ENCODE measurements around the gene DIMT1. TPM values are rescaled to one million over a fixed set of nuclear protein-coding genes. Genes with fewer than 3 reads are reported as not detected.

Gene DIMT1
- total RNA-seq, 1 donor from 2014 or later: 28.7 TPM

DNA sequence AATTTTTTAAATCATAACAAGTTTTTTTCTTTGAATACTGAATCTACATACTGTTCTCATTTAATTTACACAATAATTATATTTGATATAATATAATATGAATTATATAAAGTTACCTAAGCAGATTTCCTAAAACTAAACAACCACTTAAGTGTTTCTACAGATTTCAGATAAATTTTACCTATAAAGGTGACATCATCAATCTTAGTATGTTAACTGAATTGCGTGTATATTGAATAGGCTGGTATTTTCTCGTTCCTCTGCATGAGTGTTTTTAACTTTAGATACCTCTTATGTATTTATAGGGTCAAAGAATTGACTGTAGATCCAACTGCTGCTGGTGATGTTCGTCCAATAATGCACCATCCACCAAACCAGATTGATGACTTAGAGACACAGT is 30.3 kb downstream of the DIMT1 start:
- H3K4me3 Mint-ChIP-seq: no peak overlapping the region
- ChIA-PET CTCF (no interaction called here), POLR2A (no interaction called here)
- TF ChIP-seq, protein P1, sequence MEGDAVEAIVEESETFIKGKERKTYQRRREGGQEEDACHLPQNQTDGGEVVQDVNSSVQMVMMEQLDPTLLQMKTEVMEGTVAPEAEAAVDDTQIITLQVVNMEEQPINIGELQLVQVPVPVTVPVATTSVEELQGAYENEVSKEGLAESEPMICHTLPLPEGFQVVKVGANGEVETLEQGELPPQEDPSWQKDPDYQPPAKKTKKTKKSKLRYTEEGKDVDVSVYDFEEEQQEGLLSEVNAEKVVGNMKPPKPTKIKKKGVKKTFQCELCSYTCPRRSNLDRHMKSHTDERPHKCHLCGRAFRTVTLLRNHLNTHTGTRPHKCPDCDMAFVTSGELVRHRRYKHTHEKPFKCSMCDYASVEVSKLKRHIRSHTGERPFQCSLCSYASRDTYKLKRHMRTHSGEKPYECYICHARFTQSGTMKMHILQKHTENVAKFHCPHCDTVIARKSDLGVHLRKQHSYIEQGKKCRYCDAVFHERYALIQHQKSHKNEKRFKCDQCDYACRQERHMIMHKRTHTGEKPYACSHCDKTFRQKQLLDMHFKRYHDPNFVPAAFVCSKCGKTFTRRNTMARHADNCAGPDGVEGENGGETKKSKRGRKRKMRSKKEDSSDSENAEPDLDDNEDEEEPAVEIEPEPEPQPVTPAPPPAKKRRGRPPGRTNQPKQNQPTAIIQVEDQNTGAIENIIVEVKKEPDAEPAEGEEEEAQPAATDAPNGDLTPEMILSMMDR (IDR thresholded peaks at IDR 0.05): no peak
- intact Hi-C loops (cut with micrococcal nuclease): no loop called here
- DNase-seq (no peak), ATAC-seq (ENCODE audit: low read depth) (no peak)
- H3K36me3 Mint-ChIP-seq (ENCODE audit: low read depth): peaks cover 58% of the 10 kb centered on the region
- no peaks in the 10 kb centered on the region for H3K4me1 Mint-ChIP-seq
- H3K27ac Mint-ChIP-seq: no peak overlapping the region
- H3K27me3 Mint-ChIP-seq: no peaks in the 10 kb centered on the region
- H3K9me3 Mint-ChIP-seq: no peaks in the 10 kb centered on the region

DNA sequence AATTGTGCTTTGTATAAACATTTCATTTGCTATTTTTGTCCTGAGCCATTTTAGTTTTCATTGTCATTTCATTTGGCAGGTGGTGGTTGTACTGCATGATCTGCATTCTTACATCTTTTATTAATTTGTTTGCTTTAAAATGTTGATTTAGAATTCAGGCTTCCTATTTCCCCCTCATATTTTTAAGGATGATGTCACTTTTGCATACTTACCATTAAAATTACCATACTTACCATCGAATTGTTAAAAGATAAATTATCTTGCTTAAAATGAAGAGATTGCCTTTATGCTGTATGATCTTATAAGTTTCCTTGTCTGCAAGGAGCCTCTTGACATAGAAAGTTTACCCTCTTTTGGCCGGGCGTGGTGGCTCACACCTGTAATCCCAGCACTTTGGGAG is 31.1 kb downstream of the DIMT1 start:
- TF ChIP-seq, protein P1 (IDR thresholded peaks at IDR 0.05): no peak
- CTCF ChIA-PET: no interaction called here
- no peaks in the 10 kb centered on the region for H3K4me1 Mint-ChIP-seq
- no peaks in the 10 kb centered on the region for H3K9me3 Mint-ChIP-seq
- intact Hi-C loops (cut with micrococcal nuclease): no loop called here
- no peak overlapping the region for H3K4me3 Mint-ChIP-seq
- POLR2A ChIA-PET: no interaction called here
- peaks cover 50% of the 10 kb centered on the region for H3K36me3 Mint-ChIP-seq (ENCODE audit: low read depth)
- H3K27ac Mint-ChIP-seq: no peak overlapping the region
- H3K27me3 Mint-ChIP-seq: no peaks in the 10 kb centered on the region
- no peak for DNase-seq
- no peak for ATAC-seq (ENCODE audit: low read depth)

DNA sequence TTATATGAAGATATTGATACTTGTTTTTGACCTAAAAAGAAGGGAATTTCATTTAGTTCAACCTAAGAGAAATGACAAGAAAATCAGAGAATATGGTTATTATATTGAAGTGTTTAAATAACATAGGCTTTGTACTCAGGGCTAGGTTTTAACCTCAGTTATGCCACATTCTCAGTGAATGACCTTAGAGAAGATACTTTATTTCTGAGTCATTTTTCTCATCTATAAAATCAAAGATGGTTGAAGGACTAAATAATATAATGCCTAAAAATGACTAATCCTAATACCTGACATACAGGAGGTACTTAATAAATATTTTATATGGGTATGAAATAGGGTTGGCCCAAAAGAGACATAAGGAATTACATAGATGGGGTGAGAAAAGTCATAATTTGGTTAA is 32.3 kb downstream of the DIMT1 start:
- ATAC-seq (ENCODE audit: low read depth): no peak
- Mint-ChIP-seq H3K36me3 (ENCODE audit: low read depth) (peaks cover 50% of the 10 kb centered on the region), H3K27me3 (no peaks in the 10 kb centered on the region), H3K27ac (no peak overlapping the region), H3K9me3 (no peaks in the 10 kb centered on the region), H3K4me1 (no peaks in the 10 kb centered on the region), H3K4me3 (no peak overlapping the region)
- CTCF ChIA-PET: no interaction called here
- POLR2A ChIA-PET: no interaction called here
- DNase-seq: no peak
- intact Hi-C loops (cut with micrococcal nuclease): no loop called here
- TF ChIP-seq, protein P1 (IDR thresholded peaks at IDR 0.05): no peak

DNA sequence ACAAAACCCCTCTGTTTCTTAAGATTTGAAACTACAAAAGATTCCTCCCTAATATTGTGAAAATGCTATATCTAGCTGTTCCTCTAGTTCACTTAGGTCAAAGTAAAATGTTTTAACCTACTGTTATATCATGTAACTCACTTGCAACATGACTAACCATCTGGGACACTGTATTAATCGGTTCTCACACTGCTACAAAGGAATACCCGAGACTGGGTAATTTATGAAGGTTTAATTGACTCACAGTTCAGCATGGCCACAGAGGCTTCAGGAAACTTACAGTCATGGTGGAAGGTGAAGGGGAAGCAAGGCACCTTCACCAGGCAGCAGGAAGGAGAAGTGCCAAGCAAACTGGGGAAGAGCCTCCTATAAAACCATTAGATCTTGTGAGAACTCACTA is 34.7 kb downstream of the DIMT1 start:
- peaks cover 61% of the 10 kb centered on the region for H3K36me3 Mint-ChIP-seq (ENCODE audit: low read depth)
- H3K4me1 Mint-ChIP-seq: no peaks in the 10 kb centered on the region
- ATAC-seq (ENCODE audit: low read depth) (no peak), DNase-seq (no peak)
- H3K27ac Mint-ChIP-seq: no peak overlapping the region
- intact Hi-C loops (cut with micrococcal nuclease): loop anchor here (5.0 kb wide), 1 partner anchor 33 kb away; the partner anchor contains the start of gene DIMT1
- no peak overlapping the region for H3K4me3 Mint-ChIP-seq
- no peaks in the 10 kb centered on the region for H3K27me3 Mint-ChIP-seq
- no peaks in the 10 kb centered on the region for H3K9me3 Mint-ChIP-seq
- ChIA-PET POLR2A (no interaction called here), CTCF (no interaction called here)
- TF ChIP-seq, protein P1 (IDR thresholded peaks at IDR 0.05): no peak

DNA sequence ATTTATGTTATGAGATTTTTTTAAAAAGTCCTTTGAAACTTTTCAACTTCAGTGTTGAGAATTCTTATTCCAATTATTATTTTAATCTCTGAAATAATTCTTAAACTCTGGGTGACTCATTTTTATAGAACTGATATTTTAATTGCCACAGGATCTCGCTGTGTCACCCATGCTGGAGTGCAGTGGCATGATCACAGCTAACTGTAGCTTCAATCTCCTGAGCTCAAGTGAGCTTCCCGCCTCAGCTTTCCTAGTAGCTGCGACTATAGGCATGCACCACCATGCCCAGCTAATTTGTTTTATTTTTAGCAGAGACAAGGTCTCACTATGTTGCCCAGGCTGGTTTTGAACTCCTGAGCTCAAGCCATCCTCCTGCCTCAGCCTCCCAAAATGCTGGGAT is 41.0 kb downstream of the DIMT1 start:
- TF ChIP-seq, protein P1 (IDR thresholded peaks at IDR 0.05): no peak
- intact Hi-C loops (cut with micrococcal nuclease): no loop called here
- H3K36me3 Mint-ChIP-seq (ENCODE audit: low read depth): peaks cover 63% of the 10 kb centered on the region
- ATAC-seq (ENCODE audit: low read depth): no peak
- no peaks in the 10 kb centered on the region for H3K9me3 Mint-ChIP-seq
- ChIA-PET CTCF (no interaction called here), POLR2A (no interaction called here)
- H3K27ac Mint-ChIP-seq: no peak overlapping the region
- H3K4me1 Mint-ChIP-seq: no peaks in the 10 kb centered on the region
- DNase-seq: no peak
- no peaks in the 10 kb centered on the region for H3K27me3 Mint-ChIP-seq
- H3K4me3 Mint-ChIP-seq: no peak overlapping the region
